HepG2 (cell line): ENCODE results near the gene CHAF1A. TPM values are rescaled to one million over a fixed set of nuclear protein-coding genes. Genes with fewer than 3 reads are reported as not detected.

Experiments
- FOXJ3 ChIP-seq: sonication (generic); formaldehyde crosslinking; IDR thresholded peaks from 2 replicates; pipeline ENCODE4 v1.4.0; 2020; ENCODE audit warnings: missing genetic modification reagents, mild to moderate bottlenecking, borderline replicate concordance
- GABPB1 ChIP-seq: IDR thresholded peaks from 2 replicates; pipeline ENCODE4 v1.6.1; 2016; ENCODE audit warnings: mild to moderate bottlenecking, missing genetic modification reagents, moderate library complexity, missing compliant biosample characterization
- NR2F2 ChIP-seq: IDR thresholded peaks from 2 replicates; pipeline ENCODE4 v1.6.1; 2012; ENCODE audit warnings: low read depth, inconsistent platforms, borderline replicate concordance
- NR2F6 ChIP-seq, 2 experiments: IDR thresholded peaks; 2 replicates each; pipeline ENCODE4 v1.6.1; 2016; ENCODE audit warnings: antibody characterized with exemption in 1 of 2, mild to moderate bottlenecking in 1 of 2
- REXO4 ChIP-seq: sonication (generic); formaldehyde crosslinking; IDR thresholded peaks from 2 replicates; pipeline ENCODE4 v1.8.0; 2022; ENCODE audit warnings: missing genetic modification reagents, mild to moderate bottlenecking, borderline replicate concordance
- RFXAP ChIP-seq: sonication (generic); formaldehyde crosslinking; IDR thresholded peaks from 2 replicates; pipeline ENCODE4 v1.4.0; 2020; ENCODE audit warnings: missing genetic modification reagents, borderline replicate concordance
- SMYD3 ChIP-seq: sonication (generic); formaldehyde crosslinking; IDR thresholded peaks from 2 replicates; pipeline ENCODE4 v1.8.1; 2023; ENCODE audit warnings: mild to moderate bottlenecking, missing genetic modification reagents
- U2AF1 ChIP-seq: fragments of 200-400 bp; formaldehyde crosslinking; optimal IDR thresholded peaks from 2 replicates; pipeline ENCODE3; 2017; ENCODE audit warnings: mild to moderate bottlenecking, low read depth, low read length
- ZIK1 ChIP-seq: sonication (generic); formaldehyde crosslinking; IDR thresholded peaks from 2 replicates; pipeline ENCODE4 v1.5.0; 2020; ENCODE audit warnings: mild to moderate bottlenecking, low read depth, missing genetic modification reagents, borderline replicate concordance
- ZMYM4 ChIP-seq: sonication (generic); formaldehyde crosslinking; IDR thresholded peaks from 2 replicates; pipeline ENCODE4 v1.8.1; 2023; ENCODE audit warnings: mild to moderate bottlenecking, missing genetic modification reagents
- ZNF33B ChIP-seq: sonication (generic); formaldehyde crosslinking; IDR thresholded peaks from 2 replicates; pipeline ENCODE4 v1.5.1; 2020; ENCODE audit warnings: mild to moderate bottlenecking, missing genetic modification reagents
- ZNF383 ChIP-seq: sonication (generic); formaldehyde crosslinking; IDR thresholded peaks from 2 replicates; pipeline ENCODE4 v1.4.0; 2020; ENCODE audit warnings: missing genetic modification reagents, mild to moderate bottlenecking, borderline replicate concordance
- ZNF549 ChIP-seq: sonication (generic); formaldehyde crosslinking; IDR thresholded peaks from 2 replicates; pipeline ENCODE4 v1.5.0; 2020; ENCODE audit warnings: missing genetic modification reagents
- polyA plus RNA-seq, 8 experiments: library from polyadenylated mRNA; depleted of rRNA in 3 of 8; stranded (reverse) in 7 of 8; unstranded in 1 of 8; fragments of >200 nt; fragmentation: Illumina TruSeq in 4 of 8; extraction: Trizol in 4 of 8; gene quantifications; 2 replicates each; pipeline versions ENCODE4 v1.2.1 to v1.2.3, GENCODE V29; 2011 to 2016; ENCODE audit warnings: low read depth in 4 of 8, missing spikeins in 1 of 8, mixed read lengths in 1 of 8; ENCODE audit not compliant: insufficient read depth in 1 of 8
- total RNA-seq, 5 experiments: library from RNA; depleted of rRNA; stranded (reverse); fragments of >200 nt; fragmentation: Illumina TruSeq; extraction: Trizol; gene quantifications; 2 replicates each; pipeline ENCODE4 v1.2.3, GENCODE V29; 2016; ENCODE audit warnings: low read depth in 1 of 5
- TF ChIP-seq, protein P1 (sequence below): sonication (generic); formaldehyde crosslinking; IDR thresholded peaks from 2 replicates; pipeline ENCODE4 v1.4.0; 2020; ENCODE audit warnings: missing genetic modification reagents, borderline replicate concordance
- TF ChIP-seq, protein P2 (sequence below), 2 experiments: sonication (generic) in 1 of 2; formaldehyde crosslinking in 1 of 2; IDR thresholded peaks; 2 replicates each; pipeline versions ENCODE4 v1.5.1 to v1.6.1; 2011 to 2020; ENCODE audit warnings: borderline replicate concordance in 1 of 2, low read depth in 1 of 2, low read length in 1 of 2, mild to moderate bottlenecking in 1 of 2, missing genetic modification reagents in 1 of 2, moderate library complexity in 1 of 2
- TF ChIP-seq, protein P3 (sequence below): sonication (generic); formaldehyde crosslinking; IDR thresholded peaks from 2 replicates; pipeline ENCODE4 v1.4.0; 2020; ENCODE audit warnings: missing genetic modification reagents, mild to moderate bottlenecking, borderline replicate concordance

The CHAF1A gene
- total and polyA plus RNA-seq, 2 of the 13 experiments (the other 11 are each of a cell fraction or from before 2014, with no cell fraction given) = 11.0 to 34.8 TPM

DNA sequence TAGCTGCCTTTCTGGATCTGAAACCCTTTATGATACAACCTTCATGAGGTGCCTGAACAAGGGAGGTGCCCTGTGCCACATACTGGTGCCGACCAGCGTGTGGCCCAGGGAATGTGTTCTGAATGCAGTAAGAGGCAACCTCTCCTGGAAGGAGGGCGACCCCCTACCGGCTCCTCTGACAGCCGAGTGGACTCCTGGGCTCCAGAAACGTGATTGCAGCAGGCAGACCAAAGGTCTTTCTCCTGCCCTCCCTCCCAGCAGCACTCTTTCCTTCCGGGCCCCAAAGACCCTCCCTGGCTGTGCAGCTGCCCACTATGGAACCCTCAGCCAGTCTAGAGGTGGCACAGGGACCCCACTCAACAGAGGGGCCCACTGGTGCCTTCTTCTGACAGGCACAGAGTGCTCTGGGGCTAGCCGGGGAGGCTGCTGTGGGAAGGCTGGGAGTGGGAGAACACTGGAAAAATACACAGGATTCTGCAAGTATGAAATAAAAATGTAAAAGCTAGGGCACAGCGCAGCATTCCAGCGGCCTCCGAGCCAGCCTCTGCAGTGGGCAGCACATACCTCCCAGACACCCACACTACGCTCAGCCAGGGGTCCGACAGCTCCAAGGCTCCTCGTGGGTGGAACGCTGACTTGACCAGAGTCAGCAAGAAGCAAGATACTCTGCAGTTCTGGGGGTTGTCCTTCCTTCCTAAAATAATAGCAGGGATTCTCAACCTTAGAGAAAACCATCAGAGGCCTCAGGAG is 17.0 kb upstream of the CHAF1A start (continued):
- TF ChIP-seq, protein P1, sequence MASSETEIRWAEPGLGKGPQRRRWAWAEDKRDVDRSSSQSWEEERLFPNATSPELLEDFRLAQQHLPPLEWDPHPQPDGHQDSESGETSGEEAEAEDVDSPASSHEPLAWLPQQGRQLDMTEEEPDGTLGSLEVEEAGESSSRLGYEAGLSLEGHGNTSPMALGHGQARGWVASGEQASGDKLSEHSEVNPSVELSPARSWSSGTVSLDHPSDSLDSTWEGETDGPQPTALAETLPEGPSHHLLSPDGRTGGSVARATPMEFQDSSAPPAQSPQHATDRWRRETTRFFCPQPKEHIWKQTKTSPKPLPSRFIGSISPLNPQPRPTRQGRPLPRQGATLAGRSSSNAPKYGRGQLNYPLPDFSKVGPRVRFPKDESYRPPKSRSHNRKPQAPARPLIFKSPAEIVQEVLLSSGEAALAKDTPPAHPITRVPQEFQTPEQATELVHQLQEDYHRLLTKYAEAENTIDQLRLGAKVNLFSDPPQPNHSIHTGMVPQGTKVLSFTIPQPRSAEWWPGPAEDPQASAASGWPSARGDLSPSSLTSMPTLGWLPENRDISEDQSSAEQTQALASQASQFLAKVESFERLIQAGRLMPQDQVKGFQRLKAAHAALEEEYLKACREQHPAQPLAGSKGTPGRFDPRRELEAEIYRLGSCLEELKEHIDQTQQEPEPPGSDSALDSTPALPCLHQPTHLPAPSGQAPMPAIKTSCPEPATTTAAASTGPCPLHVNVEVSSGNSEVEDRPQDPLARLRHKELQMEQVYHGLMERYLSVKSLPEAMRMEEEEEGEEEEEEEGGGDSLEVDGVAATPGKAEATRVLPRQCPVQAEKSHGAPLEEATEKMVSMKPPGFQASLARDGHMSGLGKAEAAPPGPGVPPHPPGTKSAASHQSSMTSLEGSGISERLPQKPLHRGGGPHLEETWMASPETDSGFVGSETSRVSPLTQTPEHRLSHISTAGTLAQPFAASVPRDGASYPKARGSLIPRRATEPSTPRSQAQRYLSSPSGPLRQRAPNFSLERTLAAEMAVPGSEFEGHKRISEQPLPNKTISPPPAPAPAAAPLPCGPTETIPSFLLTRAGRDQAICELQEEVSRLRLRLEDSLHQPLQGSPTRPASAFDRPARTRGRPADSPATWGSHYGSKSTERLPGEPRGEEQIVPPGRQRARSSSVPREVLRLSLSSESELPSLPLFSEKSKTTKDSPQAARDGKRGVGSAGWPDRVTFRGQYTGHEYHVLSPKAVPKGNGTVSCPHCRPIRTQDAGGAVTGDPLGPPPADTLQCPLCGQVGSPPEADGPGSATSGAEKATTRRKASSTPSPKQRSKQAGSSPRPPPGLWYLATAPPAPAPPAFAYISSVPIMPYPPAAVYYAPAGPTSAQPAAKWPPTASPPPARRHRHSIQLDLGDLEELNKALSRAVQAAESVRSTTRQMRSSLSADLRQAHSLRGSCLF = no peak
- TF ChIP-seq RFXAP = 0 out of 2 replicates have a peak, but pooled peaks have one; percentile 18
- no peak for TF ChIP-seq SMYD3 (CRISPR knock-in tag)
- no peak for TF ChIP-seq FOXJ3
- TF ChIP-seq NR2F6 (IDR thresholded peaks at IDR 0.05) = no peak
- TF ChIP-seq NR2F6 (CRISPR knock-in tag; IDR thresholded peaks at IDR 0.05) = peak; percentile 32; the same call in 1 of the 2 replicates
- TF ChIP-seq ZNF383 (CRISPR knock-in tag) = no peak
- TF ChIP-seq, protein P2, sequence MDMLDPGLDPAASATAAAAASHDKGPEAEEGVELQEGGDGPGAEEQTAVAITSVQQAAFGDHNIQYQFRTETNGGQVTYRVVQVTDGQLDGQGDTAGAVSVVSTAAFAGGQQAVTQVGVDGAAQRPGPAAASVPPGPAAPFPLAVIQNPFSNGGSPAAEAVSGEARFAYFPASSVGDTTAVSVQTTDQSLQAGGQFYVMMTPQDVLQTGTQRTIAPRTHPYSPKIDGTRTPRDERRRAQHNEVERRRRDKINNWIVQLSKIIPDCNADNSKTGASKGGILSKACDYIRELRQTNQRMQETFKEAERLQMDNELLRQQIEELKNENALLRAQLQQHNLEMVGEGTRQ (IDR thresholded peaks at IDR 0.05; ENCODE audit: low read depth, low read length) = no peak
- TF ChIP-seq, protein P2 (CRISPR knock-in tag; IDR thresholded peaks at IDR 0.05; ENCODE audit: borderline replicate concordance) = no peak
- no peak for TF ChIP-seq ZIK1 (CRISPR knock-in tag)
- 0 out of 2 replicates have a peak, but pooled peaks have one; percentile 36 for TF ChIP-seq ZNF33B (CRISPR knock-in tag)
- no peak for TF ChIP-seq ZMYM4
- no peak for TF ChIP-seq GABPB1 (CRISPR knock-in tag)
- TF ChIP-seq NR2F2 = no peak
- TF ChIP-seq, protein P3, sequence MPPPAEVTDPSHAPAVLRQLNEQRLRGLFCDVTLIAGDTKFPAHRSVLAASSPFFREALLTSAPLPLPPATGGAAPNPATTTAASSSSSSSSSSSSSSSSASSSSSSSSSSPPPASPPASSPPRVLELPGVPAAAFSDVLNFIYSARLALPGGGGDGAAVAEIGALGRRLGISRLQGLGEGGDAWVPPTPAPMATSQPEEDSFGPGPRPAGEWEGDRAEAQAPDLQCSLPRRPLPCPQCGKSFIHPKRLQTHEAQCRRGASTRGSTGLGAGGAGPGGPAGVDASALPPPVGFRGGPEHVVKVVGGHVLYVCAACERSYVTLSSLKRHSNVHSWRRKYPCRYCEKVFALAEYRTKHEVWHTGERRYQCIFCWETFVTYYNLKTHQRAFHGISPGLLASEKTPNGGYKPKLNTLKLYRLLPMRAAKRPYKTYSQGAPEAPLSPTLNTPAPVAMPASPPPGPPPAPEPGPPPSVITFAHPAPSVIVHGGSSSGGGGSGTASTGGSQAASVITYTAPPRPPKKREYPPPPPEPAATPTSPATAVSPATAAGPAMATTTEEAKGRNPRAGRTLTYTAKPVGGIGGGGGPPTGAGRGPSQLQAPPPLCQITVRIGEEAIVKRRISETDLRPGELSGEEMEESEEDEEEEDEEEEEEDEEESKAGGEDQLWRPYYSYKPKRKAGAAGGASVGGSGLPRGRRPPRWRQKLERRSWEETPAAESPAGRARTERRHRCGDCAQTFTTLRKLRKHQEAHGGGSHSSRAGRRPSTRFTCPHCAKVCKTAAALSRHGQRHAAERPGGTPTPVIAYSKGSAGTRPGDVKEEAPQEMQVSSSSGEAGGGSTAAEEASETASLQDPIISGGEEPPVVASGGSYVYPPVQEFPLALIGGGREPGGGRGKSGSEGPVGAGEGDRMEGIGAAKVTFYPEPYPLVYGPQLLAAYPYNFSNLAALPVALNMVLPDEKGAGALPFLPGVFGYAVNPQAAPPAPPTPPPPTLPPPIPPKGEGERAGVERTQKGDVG (CRISPR knock-in tag) = no peak
- no peak for TF ChIP-seq U2AF1
- no peak for TF ChIP-seq REXO4 (CRISPR knock-in tag)
- no peak for TF ChIP-seq ZNF549 (CRISPR knock-in tag)
